H1 (cell line): ENCODE data around the gene TPO. TPM values are rescaled to one million over a fixed set of nuclear protein-coding genes. Genes with fewer than 3 reads are reported as not detected.

Experiments
- ATF2 ChIP-seq: IDR thresholded peaks from 2 replicates; pipeline ENCODE4 v1.6.1; 2012; ENCODE audit warnings: low read length, inconsistent platforms
- CBX8 ChIP-seq: fragments of 300-800, 300-1000 bp; sonication (generic); IDR thresholded peaks from 2 replicates; pipeline ENCODE4 v1.7.1; 2016; ENCODE audit warnings: low read depth, low read length, borderline replicate concordance
- FOSL1 ChIP-seq: IDR thresholded peaks from 2 replicates; pipeline ENCODE4 v1.6.1; 2011; ENCODE audit warnings: mild to moderate bottlenecking, low read depth, low read length, moderate library complexity; ENCODE audit not compliant: insufficient read depth
- MAFK ChIP-seq: IDR thresholded peaks from 2 replicates; pipeline ENCODE4 v1.6.1; 2012; ENCODE audit warnings: low read depth, mild to moderate bottlenecking, improper control_type of control experiment, low read length
- POU5F1 ChIP-seq: IDR thresholded peaks from 2 replicates; pipeline ENCODE4 v1.6.1; 2011; ENCODE audit warnings: low read depth, mild to moderate bottlenecking, low read length, moderate library complexity
- RBBP5 ChIP-seq: IDR thresholded peaks from 2 replicates; pipeline ENCODE4 v1.7.1; 2012; ENCODE audit warnings: low read depth, mild to moderate bottlenecking, inconsistent platforms, low read length, moderate library complexity, borderline replicate concordance
- RFX5 ChIP-seq: IDR thresholded peaks from 2 replicates; pipeline ENCODE4 v1.6.1; 2011; ENCODE audit warnings: low read depth, low read length, improper control_type of control experiment, borderline replicate concordance
- polyA plus RNA-seq, 7 experiments: library from polyadenylated mRNA; depleted of rRNA in 3 of 7; stranded (reverse) in 5 of 7; unstranded in 2 of 7; fragments of >200 nt in 5 of 7; fragments of 200-250 nt in 2 of 7; gene quantifications; 1 replicate in 5 of 7; 2 replicates in 1 of 7; 4 replicates in 1 of 7; pipeline versions ENCODE4 v1.2.1 to v1.2.3, GENCODE V29; 2011 to 2013; ENCODE audit warnings: missing spikeins in 2 of 7, mixed read lengths in 2 of 7
- total RNA-seq: library from RNA; stranded (reverse); fragmentation: NEBNext Ultra II Directional; extraction: Animal tissue kit (Norgen Biotek cat#: 25700); gene quantifications from 2 replicates; pipeline ENCODE4 v1.2.1, GENCODE V29; 2021

The TPO gene
- total and polyA plus RNA-seq, 2 of the 8 experiments (the other 6 are each of a cell fraction or from before 2014, with no cell fraction given), result not detected

- TF ChIP-seq ATF2 (no peak), FOSL1 (no peak), POU5F1 (no peak), CBX8 (no peak), MAFK (no peak), RFX5 (no peak), RBBP5 (no peak)
Observed at GRCh38 chr2:1440581-1440980, 27.3 kb downstream of the TPO start (continued).
